ENCODE measurements around the gene FXN. TPM values are rescaled to one million over a fixed set of nuclear protein-coding genes. Genes with fewer than 3 reads are reported as not detected.
"Not testable (repeated sequence)": the region's sequence is repeated elsewhere in the genome, so short reads cannot be mapped to it uniquely, and the experiment has no call there.

Gene FXN
- total RNA-seq, 1 donor from 2014 or later: 36.6 TPM

DNA sequence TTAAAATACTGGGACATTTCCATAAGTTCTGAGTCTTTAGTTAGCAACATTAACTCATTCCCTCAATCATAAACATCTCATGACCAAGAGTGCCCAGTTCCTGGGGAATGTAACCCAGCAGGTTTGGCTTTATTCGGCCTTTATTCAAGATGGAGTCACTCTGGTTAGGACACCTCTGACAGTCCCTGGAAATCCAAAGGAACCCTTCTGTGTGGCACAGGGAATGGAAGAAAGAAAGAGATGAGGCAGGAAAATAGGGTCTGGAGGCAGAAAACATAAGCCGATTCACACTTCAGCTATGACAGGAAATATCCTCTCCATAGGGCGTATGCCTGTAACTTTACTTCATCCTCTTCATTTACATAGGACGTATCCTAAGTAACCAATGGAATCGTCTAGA is 53.5 kb downstream of the FXN start:
- DNase-seq (ENCODE audit: missing footprints) (no peak), ATAC-seq (no peak)
- intact Hi-C loops (cut with DNase I): no loop called here

GRCh38 chr9:69089491-69089890 is 53.9 kb downstream of the FXN start:
- no peak for DNase-seq (ENCODE audit: missing footprints)
- intact Hi-C loops (cut with DNase I): no loop called here
- ATAC-seq: no peak

DNA sequence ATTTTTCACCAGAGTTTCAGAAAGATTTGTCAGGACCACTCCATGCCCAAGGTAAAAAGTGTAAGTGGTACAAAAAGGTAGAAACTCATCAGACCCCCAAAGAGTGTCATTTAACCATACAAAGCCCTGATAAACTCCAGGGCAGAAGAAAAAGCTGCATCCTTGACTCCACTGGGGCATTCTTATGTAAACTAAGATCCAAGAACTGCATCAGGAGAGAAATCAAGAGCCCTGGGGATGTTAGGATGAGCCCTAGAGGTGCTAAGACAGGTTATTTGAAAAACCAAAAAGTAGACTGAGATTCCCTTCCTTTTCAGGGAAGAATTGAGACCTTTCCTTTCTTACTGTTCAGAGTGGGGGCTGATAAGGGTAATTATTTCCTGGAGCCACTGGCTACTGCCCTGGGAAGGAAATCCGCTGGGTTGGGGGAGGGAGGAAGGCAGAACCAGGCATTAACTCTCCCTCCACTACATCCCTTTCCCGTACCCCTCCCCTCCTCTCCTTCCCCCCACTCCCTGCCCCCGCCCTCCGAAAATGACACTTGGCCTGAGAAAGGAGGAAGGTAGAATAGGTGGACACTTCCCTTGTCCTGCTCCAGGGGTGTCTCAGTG is 54.7 kb downstream of the FXN start:
- ATAC-seq: no peak
- intact Hi-C loops (cut with DNase I): no loop called here
- no peak for DNase-seq (ENCODE audit: missing footprints)

- no peak for ATAC-seq
- intact Hi-C loops (cut with DNase I): no loop called here
- no peak for DNase-seq (ENCODE audit: missing footprints)
These were observed 55.4 kb downstream of the FXN start for GRCh38 chr9:69090946-69091345.

DNA sequence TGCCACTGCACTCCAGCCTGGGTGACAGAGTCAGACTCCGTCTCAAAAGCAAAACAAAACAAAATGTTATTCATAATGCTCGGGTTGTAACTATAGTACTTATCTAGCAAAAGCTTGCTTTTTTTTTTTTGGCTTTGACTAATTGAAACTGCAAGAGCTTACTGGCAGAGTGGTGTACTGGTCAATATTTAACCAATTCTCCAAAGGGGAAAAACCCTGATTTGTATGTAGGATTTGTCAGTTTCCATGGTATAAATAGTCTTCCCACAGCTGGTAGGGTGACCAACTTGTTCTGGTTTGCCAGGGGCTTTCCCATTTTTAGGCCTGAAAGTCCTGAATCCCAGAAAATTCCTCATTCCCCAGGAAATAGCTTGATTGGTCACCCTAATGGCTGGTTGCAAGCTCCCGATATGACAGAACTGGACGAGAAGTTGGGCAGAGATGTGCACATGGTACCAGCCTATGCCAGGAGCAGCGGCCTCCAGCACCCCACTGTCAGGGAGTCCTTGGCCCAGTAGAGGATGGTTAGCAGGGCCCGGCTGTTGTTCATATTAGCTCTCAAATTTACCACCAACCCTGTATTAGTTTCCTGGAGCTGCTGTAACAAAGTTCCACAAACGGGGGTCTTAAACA is 58.0 kb downstream of the FXN start:
- ATAC-seq (no peak), DNase-seq (ENCODE audit: missing footprints) (no peak)
- intact Hi-C loops (cut with DNase I): no loop called here

- DNase-seq (ENCODE audit: missing footprints); ATAC-seq; intact Hi-C loops (cut with DNase I): not testable (repeated sequence)
These were observed 59.0 kb downstream of the FXN start for GRCh38 chr9:69094361-69095135.

DNA sequence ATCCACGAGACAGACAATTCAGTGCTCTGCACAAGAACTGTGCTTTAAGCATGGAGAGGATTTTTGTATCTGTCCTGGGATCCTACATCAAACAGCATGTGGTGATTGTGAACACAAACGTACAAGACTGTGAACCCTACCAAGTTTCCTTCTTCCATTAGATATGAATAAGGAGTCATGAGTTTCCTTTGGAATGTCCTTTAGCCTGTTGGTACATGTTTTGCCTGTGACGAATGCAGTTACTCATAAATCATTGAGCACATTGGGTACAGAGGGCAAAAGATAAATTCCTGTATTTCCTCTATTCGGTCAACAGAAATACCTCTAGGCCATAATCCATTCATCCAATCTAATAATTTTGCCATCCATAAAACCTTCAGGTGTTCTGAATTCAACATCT is 61.5 kb downstream of the FXN start:
- intact Hi-C loops (cut with DNase I): no loop called here
- no peak for ATAC-seq
- DNase-seq (ENCODE audit: missing footprints): no peak

DNA sequence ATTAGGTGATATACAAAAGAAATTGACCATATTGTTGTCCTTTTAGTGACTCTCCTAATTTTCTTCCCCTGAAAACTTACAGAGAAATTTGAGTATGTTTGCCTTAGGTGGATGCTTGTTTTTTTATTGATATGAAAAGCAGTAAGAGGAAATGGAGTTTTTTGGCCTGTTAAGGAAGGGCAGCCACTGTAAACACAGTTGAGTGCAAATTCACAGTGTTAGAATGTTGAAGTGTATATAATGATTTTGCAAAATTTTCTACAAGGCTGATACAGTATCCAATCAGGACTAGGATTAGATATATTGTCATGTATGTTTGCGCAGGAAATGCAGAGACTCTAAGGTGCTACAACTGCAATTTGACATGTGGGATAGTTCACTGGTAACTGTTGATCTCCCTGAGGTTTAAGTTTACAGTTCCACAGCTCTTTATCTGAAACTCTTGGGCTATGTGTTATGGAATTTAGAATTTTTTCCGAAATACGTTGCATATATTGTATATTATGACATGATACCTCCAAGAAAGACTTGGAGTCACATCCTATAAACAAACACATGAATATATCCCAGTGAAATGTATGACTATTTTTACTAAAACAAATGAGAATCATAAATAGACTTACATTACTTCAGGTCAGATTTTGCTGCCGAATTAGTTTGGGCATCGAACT is 62.5 kb downstream of the FXN start:
- intact Hi-C loops (cut with DNase I): no loop called here
- DNase-seq (ENCODE audit: missing footprints): no peak
- ATAC-seq: no peak

GRCh38 chr9:69103348-69103996 is 67.9 kb downstream of the FXN start:
- ATAC-seq; DNase-seq (ENCODE audit: missing footprints); intact Hi-C loops (cut with DNase I): not testable (repeated sequence)

DNA sequence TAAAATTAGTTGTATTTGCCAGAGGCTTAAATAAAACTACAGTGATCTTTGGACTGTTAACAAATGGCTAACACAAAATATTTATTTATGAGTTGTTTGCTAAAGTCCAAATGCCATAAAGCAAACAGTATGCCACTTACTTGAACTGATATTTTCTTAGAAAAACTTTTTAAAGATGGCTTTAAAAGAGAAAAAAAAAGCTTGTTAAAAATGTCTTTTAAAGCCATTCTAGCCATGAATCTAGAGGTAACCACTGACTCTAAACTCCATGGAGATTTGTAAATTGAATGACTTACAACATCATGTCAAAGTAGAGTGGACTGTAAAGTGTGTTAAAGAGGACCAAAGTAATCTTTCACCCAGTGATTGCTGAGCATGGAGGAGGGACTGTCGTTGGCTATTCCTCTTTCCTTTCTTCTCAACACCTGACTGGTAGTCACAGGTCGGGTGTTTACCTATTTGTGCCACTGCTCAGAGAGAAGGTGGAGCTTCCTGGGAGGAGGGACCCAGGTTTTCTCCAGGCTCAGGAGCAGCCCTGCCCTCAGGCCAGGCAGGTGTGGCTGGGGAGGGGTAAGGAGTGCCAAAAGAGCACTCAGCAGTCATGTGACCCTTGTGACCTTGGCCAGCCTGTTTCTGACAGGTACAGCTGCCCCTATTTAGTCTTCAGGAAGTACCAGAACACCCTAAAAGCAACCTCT is 69.4 kb downstream of the FXN start:
- ATAC-seq (no peak), DNase-seq (ENCODE audit: missing footprints) (no peak)
- intact Hi-C loops (cut with DNase I): no loop called here

DNA sequence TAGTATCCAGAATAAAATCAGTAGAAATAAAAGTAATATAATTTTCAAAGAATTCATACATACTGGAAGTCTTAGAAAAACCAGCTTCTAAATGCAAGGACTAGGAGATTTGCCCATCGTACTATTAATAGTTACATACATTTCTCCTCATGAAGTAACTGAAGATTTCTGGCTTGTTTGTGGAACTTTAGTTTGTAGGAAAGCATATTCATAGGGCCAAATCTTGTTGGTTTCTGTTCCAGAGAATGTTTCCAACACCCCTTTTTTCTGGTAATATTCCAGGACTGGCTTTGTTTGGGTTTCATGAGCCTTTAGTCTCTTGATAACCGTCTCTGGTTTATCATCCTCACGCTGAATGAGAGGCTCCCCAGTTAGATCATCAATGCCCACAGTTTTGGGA is 72.2 kb downstream of the FXN start:
- intact Hi-C loops (cut with DNase I): no loop called here
- DNase-seq (ENCODE audit: missing footprints) (no peak), ATAC-seq (no peak)

- ATAC-seq; DNase-seq (ENCODE audit: missing footprints); intact Hi-C loops (cut with DNase I): not testable (repeated sequence)
These were observed 73.2 kb downstream of the FXN start for GRCh38 chr9:69108706-69109105.

DNA sequence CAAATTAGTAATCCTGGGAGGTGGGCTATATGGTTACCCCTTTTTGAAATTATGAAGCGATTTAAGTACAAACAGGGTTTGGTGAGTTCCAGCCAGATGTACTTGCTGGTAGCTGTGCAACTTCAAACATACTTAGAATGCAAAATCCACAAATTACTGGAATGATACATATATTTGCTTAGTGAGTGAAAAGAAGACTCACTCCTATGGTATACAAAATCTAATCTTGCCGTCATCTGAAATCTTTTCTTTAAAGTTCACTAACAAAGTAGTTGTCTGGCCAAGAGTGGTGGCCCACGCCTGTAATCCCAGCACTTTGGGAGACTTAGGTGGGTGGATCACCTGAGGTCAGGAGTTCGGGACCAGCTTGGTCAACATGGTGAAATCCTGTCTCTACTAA is 73.6 kb downstream of the FXN start:
- DNase-seq (ENCODE audit: missing footprints): no peak
- intact Hi-C loops (cut with DNase I): no loop called here
- ATAC-seq: no peak

- DNase-seq (ENCODE audit: missing footprints); ATAC-seq; intact Hi-C loops (cut with DNase I): not testable (repeated sequence)
These were observed 77.1 kb downstream of the FXN start for GRCh38 chr9:69112646-69113045.

DNA sequence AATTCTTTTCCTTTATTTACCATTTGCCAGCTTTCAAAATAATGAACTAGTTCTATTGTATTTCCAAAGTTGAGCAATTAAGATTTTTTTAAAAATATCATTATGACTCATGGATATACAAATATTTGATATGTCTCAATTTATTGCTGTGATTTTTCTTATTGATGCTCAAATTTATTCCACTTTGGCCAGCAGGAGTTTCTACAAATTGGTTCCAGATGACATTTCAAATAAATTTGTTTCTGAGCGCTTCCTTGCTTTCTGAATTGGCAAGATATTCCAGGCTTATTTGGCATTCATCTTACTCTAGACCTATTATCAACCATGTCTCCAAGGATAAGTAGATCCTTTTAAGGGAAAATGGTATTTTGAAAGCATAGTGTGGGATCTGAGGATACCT is 80.1 kb downstream of the FXN start:
- ATAC-seq (no peak), DNase-seq (ENCODE audit: missing footprints) (no peak)
- intact Hi-C loops (cut with DNase I): no loop called here

DNA sequence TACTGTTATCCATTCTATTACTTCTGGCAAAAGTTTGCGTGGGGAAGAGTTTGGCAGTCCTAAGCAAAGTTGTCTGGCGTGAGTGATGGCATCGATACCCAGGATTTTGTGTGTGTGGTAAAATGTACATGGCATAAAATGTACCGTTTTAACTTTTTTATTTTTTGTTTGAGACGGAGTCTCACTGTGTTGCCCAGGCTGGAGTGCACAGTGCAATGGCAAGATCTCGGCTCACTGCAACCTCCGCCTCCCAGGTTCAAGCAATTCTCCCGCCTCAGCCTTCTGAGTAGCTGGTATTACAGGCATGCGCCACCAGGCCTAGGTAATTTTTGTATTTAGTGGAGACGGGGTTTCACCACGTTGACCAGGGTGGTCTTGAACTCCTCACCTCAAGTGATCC is 83.1 kb downstream of the FXN start:
- DNase-seq (ENCODE audit: missing footprints) (no peak), ATAC-seq (no peak)
- intact Hi-C loops (cut with DNase I): no loop called here

DNA sequence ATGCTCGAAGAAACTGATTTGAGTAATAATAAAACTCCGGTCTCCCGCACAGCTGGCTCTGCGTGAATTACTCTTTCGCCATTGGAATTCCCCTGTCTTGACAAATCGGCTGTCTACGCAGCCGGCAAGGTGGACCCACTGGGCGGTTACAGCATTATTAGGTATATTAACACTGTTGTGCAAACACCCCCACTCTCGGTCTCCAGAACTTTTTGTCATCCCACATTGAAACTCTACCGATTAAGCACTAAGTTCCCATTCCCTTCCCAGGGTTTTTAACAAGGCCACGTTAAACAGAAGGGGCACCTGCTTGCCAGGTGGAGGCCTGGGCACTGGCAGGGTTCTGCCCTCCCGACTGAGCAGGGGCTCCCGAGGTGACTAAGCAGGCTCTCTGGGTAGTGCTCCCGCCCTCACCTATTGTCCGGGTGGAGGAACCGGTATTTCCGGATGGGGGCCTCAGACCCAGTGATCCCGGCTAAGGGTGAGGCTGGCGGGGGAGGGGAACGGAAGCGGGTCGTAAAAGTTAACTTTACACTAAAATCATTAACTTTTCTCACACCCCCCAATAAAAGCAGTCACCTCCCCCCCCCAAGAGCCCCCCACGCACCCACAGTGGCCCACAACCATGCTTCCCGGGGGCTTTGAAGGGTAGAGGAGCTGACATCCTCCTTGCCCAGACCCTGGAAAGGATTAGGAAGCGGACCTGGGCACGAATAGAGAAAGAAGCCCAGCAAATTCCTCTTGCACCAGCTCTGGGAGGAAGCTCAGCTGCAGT is 85.0 kb downstream of the FXN start:
- ATAC-seq (peak; percentile 30), DNase-seq (ENCODE audit: missing footprints) (no peak)
- intact Hi-C loops (cut with DNase I): loop anchor here (5.0 kb wide), 1 partner anchor 57 kb away; no protein-coding TSS in a partner anchor
